GM23338 (cell line): ENCODE measurements around the gene POLR3G. TPM values are rescaled to one million over a fixed set of nuclear protein-coding genes. Genes with fewer than 3 reads are reported as not detected.

Experiments
- ATAC-seq: fragments of 200-7000 bp; cut with Tn5 transposase; 3 replicates; pipeline ENCODE4 v1.9.1; 2020
- DNase-seq: peaks from one replicate; pipeline ENCODE4 v3.0.0-alpha.2; 2015; ENCODE audit warnings: low spot score
- H2AFZ ChIP-seq: fragments of 200-600 bp; sonication (generic); 2 replicates; pipeline ENCODE4 v1.8.0; 2016; ENCODE audit warnings: antibody characterized with exemption, mild to moderate bottlenecking, moderate library complexity
- H3F3A ChIP-seq: fragments of 200-600 bp; sonication (generic); replicated peaks from 2 replicates; pipeline ENCODE4 v1.8.0; 2017; ENCODE audit warnings: antibody characterized with exemption, mixed run types, low read depth
- H3K27ac ChIP-seq: fragments of 200-600 bp; sonication (generic); 2 replicates; pipeline ENCODE4 v1.6.1; 2016; ENCODE audit warnings: low read depth
- H3K27me3 ChIP-seq: fragments of 200-600 bp; sonication (generic); 2 replicates; pipeline ENCODE4 v1.8.0; 2016; ENCODE audit warnings: mild to moderate bottlenecking, mixed run types, moderate library complexity; ENCODE audit not compliant: insufficient read depth
- H3K36me3 ChIP-seq: fragments of 200-600 bp; sonication (generic); 2 replicates; pipeline ENCODE4 v1.8.0; 2016; ENCODE audit warnings: mild to moderate bottlenecking; ENCODE audit not compliant: insufficient read depth
- H3K4me1 ChIP-seq: fragments of 200-600 bp; sonication (generic); 2 replicates; pipeline ENCODE4 v1.8.0; 2016; ENCODE audit warnings: mild to moderate bottlenecking, moderate library complexity; ENCODE audit not compliant: insufficient read depth
- H3K4me2 ChIP-seq: fragments of 200-600 bp; sonication (generic); 2 replicates; pipeline ENCODE4 v1.7.1; 2017; ENCODE audit warnings: mixed run types
- H3K4me3 ChIP-seq: fragments of 200-600 bp; sonication (generic); 2 replicates; pipeline ENCODE4 v1.6.1; 2016; ENCODE audit warnings: mixed run types
- H3K79me2 ChIP-seq: fragments of 200-600 bp; sonication (generic); replicated peaks from 2 replicates; pipeline ENCODE4 v1.8.0; 2017; ENCODE audit warnings: mild to moderate bottlenecking; ENCODE audit not compliant: insufficient read depth
- H3K9me2 ChIP-seq: fragments of 200-600 bp; sonication (generic); 2 replicates; pipeline ENCODE4 v1.8.0; 2017; ENCODE audit not compliant: insufficient read depth
- H4K20me1 ChIP-seq: fragments of 200-600 bp; sonication (generic); replicated peaks from 2 replicates; pipeline ENCODE4 v1.8.0; 2017; ENCODE audit warnings: mild to moderate bottlenecking; ENCODE audit not compliant: insufficient read depth
- H3K27ac Mint-ChIP-seq: 2 replicates; pipeline ENCODE4 v1.8.0; 2020; ENCODE audit warnings: inconsistent platforms, mild to moderate bottlenecking, moderate library complexity, mixed read lengths
- H3K27me3 Mint-ChIP-seq: 3 replicates; pipeline ENCODE4 v1.8.0; 2022; ENCODE audit warnings: low read depth, mild to moderate bottlenecking, moderate library complexity, mixed read lengths, inconsistent platforms; ENCODE audit not compliant: insufficient read depth, poor library complexity
- H3K36me3 Mint-ChIP-seq: 3 replicates; pipeline ENCODE4 v1.8.0; 2021; ENCODE audit warnings: low read depth, mild to moderate bottlenecking, inconsistent platforms, moderate library complexity, mixed read lengths
- H3K4me1 Mint-ChIP-seq: 3 replicates; pipeline ENCODE4 v1.8.0; 2020; ENCODE audit warnings: mild to moderate bottlenecking, inconsistent platforms, mixed read lengths
- H3K4me3 Mint-ChIP-seq: 3 replicates; pipeline ENCODE4 v1.8.0; 2021; ENCODE audit warnings: moderate library complexity, mild to moderate bottlenecking, inconsistent platforms, mixed read lengths
- H3K9me3 Mint-ChIP-seq: 3 replicates; pipeline ENCODE4 v1.8.0; 2020; ENCODE audit warnings: moderate library complexity, mild to moderate bottlenecking, inconsistent platforms, mixed read lengths
- CREB1 ChIP-seq: fragments of 250-450 bp; sonication (Bioruptor Pico); IDR thresholded peaks from 2 replicates; pipeline ENCODE4 v1.5.0; 2020; ENCODE audit warnings: low read depth, mild to moderate bottlenecking, moderate library complexity
- ETS1 ChIP-seq: IDR thresholded peaks from 2 replicates; pipeline ENCODE4 v1.6.1; 2016; ENCODE audit warnings: antibody characterized with exemption
- EZH2 ChIP-seq: fragments of 200-600 bp; sonication (generic); IDR thresholded peaks from one replicate; pipeline ENCODE4 v1.8.0; 2017; ENCODE audit warnings: antibody characterized with exemption, mild to moderate bottlenecking, low read depth; ENCODE audit not compliant: unreplicated experiment
- EZH2phosphoT487 ChIP-seq: fragments of 200-600 bp; sonication (generic); IDR thresholded peaks from one replicate; pipeline ENCODE4 v1.8.1; 2018; ENCODE audit warnings: antibody characterized with exemption; ENCODE audit not compliant: unreplicated experiment
- JUNB ChIP-seq: IDR thresholded peaks from one replicate; pipeline ENCODE4 v1.6.1; 2016; ENCODE audit warnings: antibody characterized with exemption; ENCODE audit not compliant: unreplicated experiment
- NANOG ChIP-seq: IDR thresholded peaks from 2 replicates; pipeline ENCODE4 v1.6.1; 2016; ENCODE audit warnings: antibody characterized with exemption, borderline replicate concordance
- POLR2AphosphoS5 ChIP-seq: IDR thresholded peaks from 2 replicates; pipeline ENCODE4 v1.6.1; 2016; ENCODE audit warnings: antibody characterized with exemption, low read depth
- REST ChIP-seq: IDR thresholded peaks from one replicate; pipeline ENCODE4 v1.6.1; 2018; ENCODE audit warnings: antibody characterized with exemption; ENCODE audit not compliant: unreplicated experiment
- ZNF114 ChIP-seq: fragments of 250-450 bp; sonication (Bioruptor Pico); IDR thresholded peaks from 2 replicates; pipeline ENCODE4 v1.5.0; 2020; ENCODE audit warnings: mild to moderate bottlenecking, moderate library complexity
- polyA plus RNA-seq: library from polyadenylated mRNA; unstranded; fragments of >200 nt; fragmentation: Nextera tagmentation; extraction: Ambion mirVana; gene quantifications from 2 replicates; pipeline ENCODE4 v1.2.1, GENCODE V29; 2016
- total RNA-seq: library from RNA; depleted of rRNA; stranded (reverse); fragments of >200 nt; shearing (Covaris generic); gene quantifications from 2 replicates; pipeline ENCODE4 v1.2.3, GENCODE V29; 2014

POLR3G gene
- total and polyA plus RNA-seq, 2 experiments from 2014 or later: 147 to 376 TPM

GRCh38 chr5:90528601-90529193, 54.0 kb downstream of the POLR3G start:
- DNase-seq: peak; percentile 17
- Mint-ChIP-seq H3K27ac (peak overlapping the region; percentile 42; the same call in 1 of the 2 replicates), H3K27me3 (peaks cover 2% of the 10 kb centered on the region)

GRCh38 chr5:90529194-90529938, 54.7 kb downstream of the POLR3G start, which contains the start of gene LYSMD3:
Gene LYSMD3 (minus strand): TSS chr5:90529584. CDS start chr5:90525289, 4,295 bp downstream.
- DNase-seq (peak; percentile 98), ATAC-seq (peak; percentile 93)
- Histone ChIP-seq H3K4me3 (peak within 1 kb of the TSS; percentile 91), H3K9me2 (no peaks in the 10 kb centered on the region), H2AFZ (peak within 1 kb of the TSS; percentile 99), H3K27me3 (no peaks in the 10 kb centered on the region), H3K79me2 (peaks cover 34% of the 10 kb centered on the region), H4K20me1 (no peaks in the 10 kb centered on the region), H3K4me2 (peak within 1 kb of the TSS; percentile 89), H3K27ac (peak within 1 kb of the TSS; percentile 90), H3K4me1 (peaks cover 25% of the 10 kb centered on the region), H3F3A (no peaks in the 10 kb centered on the region), H3K36me3 (no peaks in the 10 kb centered on the region; the same call in 1 of the 2 replicates)
- peaks cover 7% of the 10 kb centered on the region for H3K36me3 Mint-ChIP-seq
- H3K27ac Mint-ChIP-seq: peak within 1 kb of the TSS; percentile 97
- H3K4me1 Mint-ChIP-seq: peaks cover 29% of the 10 kb centered on the region
- peaks cover 2% of the 10 kb centered on the region for H3K27me3 Mint-ChIP-seq
- H3K9me3 Mint-ChIP-seq: no peaks in the 10 kb centered on the region; the same call in 2 of the 3 replicates
- peak within 1 kb of the TSS; percentile 97 for H3K4me3 Mint-ChIP-seq
- TF ChIP-seq POLR2AphosphoS5 (peak; percentile 98), CREB1 (CRISPR knock-in tag) (peak; percentile 90), NANOG (no peak), EZH2 (no peak), ZNF114 (CRISPR knock-in tag) (no peak), JUNB (no peak), REST (no peak), ETS1 (0 out of 2 replicates have a peak, but pooled peaks have one; percentile 12)

More at GRCh38 chr5:90528601-90529193, 54.0 kb downstream of the POLR3G start:
- H3K9me2 ChIP-seq: no peaks in the 10 kb centered on the region
- no peaks in the 10 kb centered on the region for H4K20me1 ChIP-seq
- Mint-ChIP-seq H3K9me3 (no peaks in the 10 kb centered on the region; the same call in 2 of the 3 replicates), H3K4me1 (peaks cover 26% of the 10 kb centered on the region), H3K4me3 (peak overlapping the region; percentile 97), H3K36me3 (peaks cover 9% of the 10 kb centered on the region)
- no peaks in the 10 kb centered on the region for H3F3A ChIP-seq
- H3K27me3 ChIP-seq: no peaks in the 10 kb centered on the region
- H3K27ac ChIP-seq: no peak overlapping the region
- peak; percentile 2 for ATAC-seq
- H3K79me2 ChIP-seq: peaks cover 34% of the 10 kb centered on the region
- H3K36me3 ChIP-seq: no peaks in the 10 kb centered on the region; the same call in 1 of the 2 replicates
- TF ChIP-seq CREB1 (CRISPR knock-in tag) (0 out of 2 replicates have a peak, but pooled peaks have one; percentile 30), EZH2phosphoT487 (no peak)
- H3K4me1 ChIP-seq: peaks cover 25% of the 10 kb centered on the region
- H3K4me2 ChIP-seq: peak overlapping the region; percentile 89
- peak overlapping the region; percentile 91 for H3K4me3 ChIP-seq
- peak overlapping the region; percentile 93 for H2AFZ ChIP-seq
